ENCODE measurements around the gene LTB4R.

GRCh38 chr14:24280797-24281460 lies 30.4 kb upstream of the LTB4R start:
- TF ChIP-seq, protein P1, sequence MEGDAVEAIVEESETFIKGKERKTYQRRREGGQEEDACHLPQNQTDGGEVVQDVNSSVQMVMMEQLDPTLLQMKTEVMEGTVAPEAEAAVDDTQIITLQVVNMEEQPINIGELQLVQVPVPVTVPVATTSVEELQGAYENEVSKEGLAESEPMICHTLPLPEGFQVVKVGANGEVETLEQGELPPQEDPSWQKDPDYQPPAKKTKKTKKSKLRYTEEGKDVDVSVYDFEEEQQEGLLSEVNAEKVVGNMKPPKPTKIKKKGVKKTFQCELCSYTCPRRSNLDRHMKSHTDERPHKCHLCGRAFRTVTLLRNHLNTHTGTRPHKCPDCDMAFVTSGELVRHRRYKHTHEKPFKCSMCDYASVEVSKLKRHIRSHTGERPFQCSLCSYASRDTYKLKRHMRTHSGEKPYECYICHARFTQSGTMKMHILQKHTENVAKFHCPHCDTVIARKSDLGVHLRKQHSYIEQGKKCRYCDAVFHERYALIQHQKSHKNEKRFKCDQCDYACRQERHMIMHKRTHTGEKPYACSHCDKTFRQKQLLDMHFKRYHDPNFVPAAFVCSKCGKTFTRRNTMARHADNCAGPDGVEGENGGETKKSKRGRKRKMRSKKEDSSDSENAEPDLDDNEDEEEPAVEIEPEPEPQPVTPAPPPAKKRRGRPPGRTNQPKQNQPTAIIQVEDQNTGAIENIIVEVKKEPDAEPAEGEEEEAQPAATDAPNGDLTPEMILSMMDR (conservative IDR thresholded peaks at IDR 0.05 in 1 of 2, IDR thresholded peaks at IDR 0.05 in 1 of 2; ENCODE audit: low read depth in 1 of 2, low read length in 2 of 2), result no peak
- no peak for TF ChIP-seq EZH2 (IDR thresholded peaks at IDR 0.05; ENCODE audit: low read length, missing control alignments)

Data from fibroblast of lung (primary cell).